IPS DF 4.7 (cell line): ENCODE measurements around the gene SPIN4.
"Not testable (repeated sequence)": the region's sequence is repeated elsewhere in the genome, so short reads cannot be mapped to it uniquely, and the experiment has no call there.

Experiments used
- DNase-seq: peaks from one replicate; pipeline ENCODE4 v3.0.0-alpha.2; 2013; ENCODE audit warnings: low spot score; ENCODE audit errors: extremely low read depth

The SPIN4 gene

DNA sequence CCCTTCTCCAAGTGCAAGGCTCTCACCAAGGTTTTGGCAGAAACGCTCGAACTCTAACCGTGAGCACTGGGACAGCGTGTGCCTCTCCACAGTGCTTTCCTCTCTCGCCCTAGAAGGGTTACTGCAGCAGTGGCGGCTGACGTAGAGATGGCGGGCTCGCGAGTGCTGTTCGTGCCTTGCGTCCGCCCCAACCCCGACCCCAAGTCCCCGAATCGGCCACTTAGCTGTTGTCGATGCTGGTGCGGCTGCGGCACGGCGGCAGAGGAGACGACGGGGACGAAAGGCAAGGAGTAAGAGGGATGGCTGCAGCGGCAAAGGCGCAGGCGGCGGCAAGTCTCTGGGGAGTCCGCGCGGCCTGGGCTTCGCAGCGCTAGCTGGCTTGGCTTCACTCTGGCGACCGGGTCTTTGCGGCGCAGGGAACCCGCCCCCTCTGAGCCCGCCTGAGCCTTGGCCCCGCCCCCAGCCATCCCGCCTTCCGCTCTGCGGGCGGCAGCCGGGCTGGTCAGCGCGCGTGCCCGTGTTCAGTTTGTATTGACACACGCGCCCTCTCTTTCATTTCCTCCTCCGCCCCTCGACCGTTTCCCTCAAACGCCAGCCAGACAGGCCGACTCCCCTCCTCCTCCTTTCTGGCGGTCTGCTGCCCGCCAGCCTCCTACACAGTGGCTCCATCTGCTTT is at the start of gene SPIN4:
Gene SPIN4 (minus strand): TSS at position 392 of the 676 bp plus-strand sequence. CDS start 513 bp downstream, outside the sequence.
- DNase-seq: peak; percentile 33

DNA sequence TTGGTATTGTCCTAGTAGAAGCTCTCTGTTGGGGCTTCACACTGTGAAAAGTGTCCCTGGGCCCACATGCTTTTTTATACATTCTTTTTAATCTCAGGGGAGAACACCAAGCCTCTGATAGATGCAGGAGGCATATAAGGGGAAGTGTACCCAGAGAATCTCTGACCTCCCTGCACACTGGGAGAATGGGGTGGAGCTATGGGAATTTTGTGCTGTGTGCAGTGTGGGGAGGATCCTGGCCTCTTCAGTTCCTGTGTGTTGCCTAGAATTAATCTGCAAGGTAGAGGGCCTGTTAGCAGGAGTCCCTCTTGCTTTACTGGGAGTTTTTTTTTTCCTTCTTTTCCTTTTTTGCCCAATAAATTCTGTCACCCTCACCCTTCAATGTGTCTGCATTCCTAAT is 49.2 kb upstream of the SPIN4 start:
- no peak for DNase-seq

DNA sequence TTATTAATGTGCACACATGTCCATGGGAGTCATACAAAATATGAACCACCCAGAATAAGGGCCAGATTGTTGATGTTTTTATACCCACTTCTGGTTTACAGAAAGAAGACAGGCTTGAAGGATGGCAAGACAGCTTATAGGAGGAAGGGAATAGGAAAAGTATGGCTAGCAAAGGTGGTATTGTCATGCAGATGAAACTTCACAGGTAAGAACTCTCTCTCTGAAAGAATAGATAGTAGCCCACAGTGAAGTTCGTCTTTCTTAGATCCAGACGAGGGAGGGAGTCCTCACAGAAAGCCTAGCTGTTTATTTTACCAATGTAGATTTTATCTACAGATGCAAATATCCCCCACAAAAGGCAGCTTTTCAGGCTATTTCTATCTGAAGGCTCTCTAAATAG is 43.7 kb upstream of the SPIN4 start:
- DNase-seq: no peak

DNA sequence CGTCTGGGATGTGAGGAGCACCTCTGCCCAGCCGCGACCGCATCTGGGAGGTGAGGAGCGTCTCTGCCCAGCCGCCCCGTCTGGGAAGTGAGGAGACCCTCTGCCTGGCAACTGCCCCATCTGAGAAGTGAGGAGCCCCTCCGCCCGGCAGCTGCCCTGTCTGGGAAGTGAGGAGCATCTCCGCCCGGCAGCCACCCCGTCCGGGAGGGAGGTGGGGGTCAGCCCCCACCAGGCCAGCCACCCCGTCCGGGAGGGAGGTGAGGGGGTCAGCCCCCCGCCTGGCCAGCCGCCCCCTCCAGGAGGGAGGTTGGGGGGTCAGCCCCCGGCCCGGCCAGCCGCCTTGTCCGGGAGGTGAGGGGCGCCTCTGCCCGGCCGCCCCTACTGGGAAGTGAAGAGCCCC is 42.0 kb upstream of the SPIN4 start:
- not testable (repeated sequence) for DNase-seq

DNA sequence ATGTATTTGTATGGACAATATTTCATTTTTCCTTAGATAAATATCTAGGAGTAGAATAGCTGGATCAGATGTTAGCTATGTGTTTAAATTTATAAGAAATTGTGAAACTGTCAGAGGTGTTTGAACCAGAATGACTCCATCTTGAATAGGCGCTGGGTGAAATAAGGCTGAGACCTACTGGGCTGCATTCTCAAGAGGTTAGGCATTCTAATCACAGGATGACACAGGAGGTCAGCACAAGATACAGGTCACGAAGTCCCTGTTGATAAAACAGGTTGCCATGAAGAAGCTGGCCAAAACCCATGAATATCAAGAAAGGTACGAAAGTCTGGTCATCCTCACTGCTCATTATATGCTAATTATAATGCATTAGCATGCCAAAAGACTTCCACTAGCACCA is 36.3 kb upstream of the SPIN4 start:
- DNase-seq: no peak

DNA sequence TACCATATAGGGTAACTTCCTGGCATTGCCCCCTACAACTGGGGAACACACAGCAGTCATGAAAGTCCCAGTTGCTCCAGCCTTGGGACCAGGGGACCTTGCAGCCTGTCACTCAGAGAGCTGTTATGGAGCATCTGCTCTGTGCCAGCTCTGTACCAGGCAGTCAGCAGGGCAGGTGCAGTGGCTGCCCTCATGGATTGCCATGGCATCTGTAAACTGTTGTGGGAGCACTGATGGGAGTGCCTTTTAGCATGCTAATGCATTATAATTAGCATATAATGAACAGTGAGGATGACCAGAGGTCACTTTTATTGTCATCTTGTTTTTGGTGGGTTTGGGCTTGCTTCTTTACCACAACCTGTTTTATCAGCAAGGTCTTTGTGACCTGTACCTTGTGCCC is 33.1 kb upstream of the SPIN4 start:
- DNase-seq: not testable (repeated sequence)

DNA sequence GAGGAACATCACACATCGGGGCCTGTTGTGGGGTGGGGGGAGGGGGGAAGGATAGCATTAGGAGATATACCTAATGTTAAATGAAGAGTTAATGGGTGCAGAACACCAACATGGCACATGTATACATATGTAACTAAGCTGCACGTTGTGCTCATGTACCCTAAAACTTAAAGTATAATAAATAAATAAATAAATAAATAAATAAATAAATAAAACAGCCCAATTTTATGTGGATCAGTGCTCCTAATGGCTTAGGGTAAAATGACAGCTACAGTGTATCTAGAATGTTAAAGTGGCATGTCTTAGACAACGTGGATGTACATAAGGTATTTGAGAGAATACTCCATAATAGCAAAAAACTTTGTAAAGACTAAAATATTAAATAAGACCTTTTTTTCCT is 21.9 kb upstream of the SPIN4 start:
- not testable (repeated sequence) for DNase-seq

DNA sequence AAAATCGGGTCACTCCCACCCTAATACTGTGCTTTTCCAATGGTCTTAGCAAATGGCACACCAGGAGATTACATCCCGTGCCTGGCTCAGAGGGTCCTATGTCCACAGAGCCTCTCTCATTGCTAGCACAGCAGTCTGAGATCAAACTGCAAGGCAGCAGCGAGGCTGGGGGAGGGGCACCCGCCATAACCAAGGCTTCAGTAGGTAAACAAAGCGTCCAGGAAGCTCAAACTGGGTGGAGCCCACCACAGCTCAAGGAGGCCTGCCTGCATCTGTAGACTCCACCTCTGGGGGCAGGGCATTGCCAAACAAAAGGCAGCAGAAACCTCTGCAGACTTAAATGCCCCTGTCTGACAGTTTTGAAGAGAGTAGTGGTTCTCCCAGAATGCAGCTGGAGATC is 16.6 kb upstream of the SPIN4 start:
- not testable (repeated sequence) for DNase-seq

DNA sequence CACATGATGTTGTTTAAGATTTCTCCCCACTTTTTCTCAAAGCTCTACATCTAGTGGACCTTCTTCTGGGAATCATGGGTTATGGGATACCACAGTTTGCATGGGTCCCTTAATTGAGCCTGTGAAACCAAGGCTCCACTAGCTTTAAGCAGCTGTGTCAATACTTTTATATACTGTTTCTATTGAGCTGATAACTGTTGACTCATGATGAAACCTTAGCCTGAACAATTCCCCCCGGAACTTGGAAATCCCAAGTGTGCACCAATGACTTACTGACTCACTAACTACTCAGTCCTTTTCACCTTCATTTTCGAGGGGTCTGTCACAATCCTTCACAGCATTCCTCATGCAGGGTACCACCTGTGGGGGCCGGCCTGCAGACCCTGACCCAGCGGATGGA is 12.7 kb upstream of the SPIN4 start:
- DNase-seq: no peak

DNA sequence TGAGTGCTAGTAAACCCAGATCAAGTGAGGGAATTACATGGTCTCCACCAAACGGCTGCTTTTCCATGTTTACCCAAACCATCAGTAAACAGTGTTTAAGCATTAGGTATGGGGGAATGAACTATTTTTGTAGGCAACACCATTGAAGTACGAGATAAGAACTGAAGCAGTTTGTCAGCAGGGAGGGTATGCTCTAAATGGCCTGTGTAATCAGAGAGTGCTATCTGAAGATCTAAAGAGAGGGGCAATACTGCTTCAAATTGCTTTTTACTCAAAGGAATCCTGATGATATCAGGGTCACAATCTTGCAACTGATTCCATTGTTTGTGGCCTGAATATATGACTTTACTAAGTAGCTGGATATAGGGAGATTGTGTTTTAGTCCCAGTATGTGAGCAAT is 10.4 kb upstream of the SPIN4 start:
- DNase-seq: no peak

DNA sequence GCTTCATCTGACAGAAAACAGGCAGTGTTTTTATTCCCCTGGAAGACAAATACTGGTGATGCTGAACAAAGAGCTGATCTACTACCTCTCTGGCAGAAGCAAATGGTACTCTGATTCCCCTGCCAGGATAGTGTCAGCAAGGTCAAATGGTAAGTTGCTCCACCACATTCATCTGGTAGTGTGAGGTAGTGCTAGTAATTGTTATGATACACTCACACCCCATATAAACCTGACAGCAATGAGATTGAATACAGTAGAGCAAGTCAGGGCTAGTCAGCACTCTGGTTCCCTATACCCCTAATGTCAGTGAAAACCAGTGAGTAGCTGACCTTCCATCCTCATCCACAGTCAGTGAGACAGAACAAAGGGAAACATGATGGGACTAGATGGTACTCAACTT is 3.4 kb upstream of the SPIN4 start:
- no peak for DNase-seq

DNA sequence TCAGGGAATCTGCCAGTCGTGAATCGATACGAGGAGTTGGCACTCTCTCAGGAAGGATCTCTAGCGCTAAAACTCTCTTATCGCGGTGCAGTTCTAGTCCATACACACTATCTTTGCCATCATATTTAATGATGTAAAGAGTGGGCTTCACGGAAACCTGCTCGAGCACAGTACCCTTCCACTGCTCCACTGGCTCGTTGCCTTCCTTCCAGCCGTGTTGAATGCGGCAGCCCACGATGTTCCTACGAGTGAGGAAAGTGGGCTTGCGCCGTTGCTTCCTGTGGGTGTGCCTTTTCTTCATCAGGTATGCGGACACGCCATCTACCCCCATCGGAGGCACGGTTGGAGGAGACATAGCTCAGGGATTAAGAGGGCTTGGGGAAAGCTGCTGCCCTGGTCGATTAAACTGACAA is 661 bp downstream of the SPIN4 start:
- no peak for DNase-seq

DNA sequence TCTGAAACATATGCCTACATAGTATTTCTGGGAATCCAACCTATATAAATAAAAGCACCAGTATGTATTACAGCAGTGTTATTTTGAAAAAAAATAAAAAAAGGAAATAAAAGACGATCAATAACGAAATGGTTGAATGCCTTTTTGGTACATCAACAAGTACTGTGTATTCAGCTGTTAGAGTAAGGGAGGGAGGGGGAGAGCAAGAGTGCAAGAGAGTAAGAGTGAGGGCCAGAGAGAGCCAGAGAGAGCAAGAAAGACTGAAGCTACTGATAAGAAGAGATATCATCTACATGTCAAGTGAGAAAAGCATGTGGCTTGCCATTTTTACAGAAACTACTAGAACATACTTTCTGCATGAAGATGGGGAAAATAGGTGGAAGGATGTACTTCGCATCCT is 1.8 kb downstream of the SPIN4 start:
- DNase-seq: no peak

DNA sequence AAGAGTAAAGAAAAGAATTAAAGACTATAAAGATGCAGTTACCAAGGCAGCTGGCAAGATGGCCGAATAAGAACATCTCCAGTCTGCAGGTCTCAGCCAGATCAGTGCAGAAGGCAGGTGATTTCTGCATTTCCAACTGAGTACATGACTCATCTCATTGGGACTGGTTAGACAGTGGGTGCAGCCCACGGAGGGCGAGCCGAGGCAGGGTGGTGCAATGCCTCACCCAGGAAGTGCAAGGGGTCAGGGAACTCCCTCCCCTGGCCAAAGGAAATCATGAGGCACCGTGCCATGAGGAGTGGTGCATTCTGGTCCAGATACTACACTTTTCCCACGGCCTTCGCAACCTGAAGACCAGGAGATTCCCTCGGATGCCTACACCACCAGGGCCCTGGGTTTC is 20.5 kb downstream of the SPIN4 start:
- DNase-seq: no peak

DNA sequence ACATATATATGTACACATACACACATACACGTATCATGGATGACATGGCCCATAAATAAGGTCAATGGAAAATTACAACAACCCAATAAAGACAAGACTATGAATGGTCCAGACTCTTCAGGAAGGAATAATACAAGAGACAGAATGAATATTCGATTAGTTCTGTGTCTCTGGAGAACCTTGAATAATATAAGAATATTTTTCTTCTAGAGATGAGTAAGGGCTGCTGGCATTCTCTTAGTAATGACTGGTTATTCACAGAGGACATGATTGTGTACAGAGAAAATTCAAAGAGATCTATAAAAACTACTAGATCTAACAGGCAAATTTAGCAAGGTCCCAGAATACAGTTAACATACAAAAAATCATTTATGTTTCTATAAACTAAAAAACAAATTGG is 23.3 kb downstream of the SPIN4 start:
- no peak for DNase-seq

DNA sequence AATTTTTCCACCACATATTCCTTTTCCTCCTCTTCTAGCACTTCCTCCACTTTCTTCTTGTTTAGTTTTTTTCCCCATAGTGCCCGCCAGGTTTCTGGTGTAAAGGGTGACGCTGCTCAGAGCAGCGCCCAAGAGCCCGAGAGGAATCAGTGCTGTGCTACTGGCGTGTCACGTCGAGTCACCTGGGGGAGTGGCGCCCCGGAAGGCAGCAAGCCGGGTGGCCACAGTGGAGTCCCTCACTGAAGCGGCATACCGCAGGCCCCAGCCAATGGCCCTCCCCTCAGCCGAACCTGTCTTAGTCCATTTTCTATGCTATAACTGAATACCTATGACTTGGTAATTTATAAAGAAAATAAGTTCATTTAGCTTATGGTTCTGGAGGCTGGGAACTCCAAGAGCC is 51.5 kb downstream of the SPIN4 start:
- DNase-seq: no peak
